B cell (primary cell): ENCODE measurements around the gene OTUB2. TPM values are rescaled to one million over a fixed set of nuclear protein-coding genes. Genes with fewer than 3 reads are reported as not detected.

ENCODE experiments used
- ATAC-seq: fragments of 200-7000 bp; cut with Tn5 transposase; one replicate; pipeline ENCODE4 v1.10.0; 2021; ENCODE audit warnings: low read depth, mild to moderate bottlenecking, moderate number of reproducible peaks, moderate library complexity
- CTCF ChIA-PET: fragments of 350-600 bp; sonication (Branson Sonifier 250); formaldehyde crosslinking; loops from one replicate; lab custom pipeline; 2021; ENCODE audit warnings: antibody characterized with exemption, inconsistent platforms; lab: Charles Lee
- POLR2A ChIA-PET: fragments of 350-600 bp; sonication (Branson Sonifier 250); formaldehyde crosslinking; loops from one replicate; lab custom pipeline; 2021; ENCODE audit warnings: antibody characterized with exemption; lab: Charles Lee
- DNase-seq: peaks from one replicate; pipeline ENCODE4 v3.0.0; 2013
- H2AFZ ChIP-seq: 2 replicates; pipeline ENCODE4 v1.6.1; 2012; ENCODE audit warnings: mild to moderate bottlenecking, low read depth, low read length; ENCODE audit not compliant: insufficient read depth, poor library complexity, severe bottlenecking
- H3K27ac ChIP-seq, 2 donors: 1 replicate in 1 of 2; 2 replicates in 1 of 2; pipeline ENCODE4 v1.5.1; 2012 to 2013; ENCODE audit warnings: low read length in 2 of 2, mild to moderate bottlenecking in 2 of 2, moderate library complexity in 1 of 2
- H3K27me3 ChIP-seq, 4 experiments: fragments of 200-600 bp in 1 of 4; sonication (generic) in 1 of 4; replicated peaks in 1 of 4; 1 replicate in 2 of 4; 2 replicates in 2 of 4; pipeline versions ENCODE4 v1.6.1 to v1.7.0; 2013 to 2016; ENCODE audit warnings: low read length in 3 of 4, mild to moderate bottlenecking in 2 of 4, mixed read lengths in 1 of 4, moderate library complexity in 1 of 4; ENCODE audit not compliant: insufficient read depth in 4 of 4, control insufficient read depth in 3 of 4; ENCODE audit errors: control extremely low read depth in 1 of 4
- H3K36me3 ChIP-seq, 2 experiments: replicated peaks in 1 of 2; 1 replicate in 1 of 2; 2 replicates in 1 of 2; pipeline versions ENCODE4 v1.6.1 to v1.7.1; 2013; ENCODE audit warnings: low read length in 1 of 2; ENCODE audit not compliant: insufficient read depth in 2 of 2, control insufficient read depth in 1 of 2; ENCODE audit errors: control extremely low read depth in 1 of 2, extremely low read depth in 1 of 2
- H3K4me1 ChIP-seq, 2 donors: fragments of 200-600 bp in 1 of 2; sonication (generic) in 1 of 2; 1 replicate in 1 of 2; 2 replicates in 1 of 2; pipeline versions ENCODE4 v1.5.1 to v1.6.1; 2013 to 2017; ENCODE audit warnings: low read length in 2 of 2; ENCODE audit not compliant: control insufficient read depth in 2 of 2, insufficient read depth in 2 of 2
- H3K4me2 ChIP-seq: replicated peaks from 2 replicates; pipeline ENCODE3; 2012; ENCODE audit warnings: mild to moderate bottlenecking, low read depth, low read length; ENCODE audit not compliant: poor library complexity, severe bottlenecking
- H3K4me3 ChIP-seq, 5 experiments: fragments of 200-600 bp in 1 of 5; sonication (generic) in 1 of 5; 1 replicate in 3 of 5; 2 replicates in 2 of 5; pipeline versions ENCODE4 v1.5.1 to v1.7.0; 2011 to 2016; ENCODE audit warnings: low read length in 4 of 5, mild to moderate bottlenecking in 4 of 5, low read depth in 2 of 5, control low read depth in 1 of 5, moderate library complexity in 1 of 5; ENCODE audit not compliant: insufficient read depth in 1 of 5; ENCODE audit errors: control extremely low read depth in 1 of 5, extremely low read depth in 1 of 5
- H3K79me2 ChIP-seq: fragments of 200-600 bp; sonication (generic); one replicate; pipeline ENCODE4 v1.6.0; 2016; ENCODE audit warnings: low read length; ENCODE audit not compliant: control insufficient read depth, insufficient read depth
- H3K9ac ChIP-seq: fragments of 200-600 bp; sonication (generic); 2 replicates; pipeline ENCODE4 v1.6.1; 2017; ENCODE audit warnings: mild to moderate bottlenecking, low read length, moderate library complexity
- H3K9me3 ChIP-seq, 3 donors: one replicate each; pipeline versions ENCODE4 v1.6.1 to v1.7.1; 2013; ENCODE audit warnings: low read length in 2 of 3; ENCODE audit not compliant: control insufficient read depth in 2 of 3, insufficient read depth in 1 of 3; ENCODE audit errors: control extremely low read depth in 1 of 3
- H4K20me1 ChIP-seq: 2 replicates; pipeline ENCODE4 v1.6.0; 2012; ENCODE audit warnings: mild to moderate bottlenecking, low read length; ENCODE audit not compliant: insufficient read depth, control insufficient read depth, poor library complexity, severe bottlenecking
- H3K27ac Mint-ChIP-seq: one replicate; pipeline ENCODE4 v1.8.0; 2021; ENCODE audit warnings: mixed read lengths
- H3K27me3 Mint-ChIP-seq: one replicate; pipeline ENCODE4 v1.8.0; 2021; ENCODE audit warnings: mixed read lengths
- H3K4me1 Mint-ChIP-seq: one replicate; pipeline ENCODE4 v1.8.0; 2021; ENCODE audit warnings: mixed read lengths
- H3K4me3 Mint-ChIP-seq: one replicate; pipeline ENCODE4 v1.8.0; 2021; ENCODE audit warnings: mixed read lengths
- H3K9me3 Mint-ChIP-seq: one replicate; pipeline ENCODE4 v1.8.0; 2022; ENCODE audit warnings: mixed read lengths; ENCODE audit not compliant: insufficient read depth
- CTCF ChIP-seq: fragments of 200-600 bp; IDR thresholded peaks from one replicate; pipeline ENCODE4 v1.8.0; 2022; ENCODE audit warnings: antibody characterized with exemption, mild to moderate bottlenecking
- EZH2 ChIP-seq: IDR thresholded peaks from 2 replicates; pipeline ENCODE4 v1.6.1; 2012; ENCODE audit warnings: borderline replicate concordance, low read depth, mild to moderate bottlenecking, moderate library complexity, low read length; ENCODE audit not compliant: insufficient read depth, poor library complexity, severe bottlenecking
- WGBS: methylation state at CpG from one replicate; pipeline ENCODE4 v1.1.5; 2013; ENCODE audit warnings: missing lambda C conversion rate; ENCODE audit not compliant: insufficient coverage; 5-methylcytosine and 5-hydroxymethylcytosine counted together
- intact Hi-C: fragments of 100-400 bp; cut with micrococcal nuclease; formaldehyde crosslinking; loops from one replicate; pipeline ENCODE4 v1.10.0; 2022
- polyA plus RNA-seq: library from polyadenylated mRNA; depleted of rRNA; stranded (reverse); fragments of >200 nt; gene quantifications from 2 replicates; pipeline ENCODE4 v1.2.3, GENCODE V29; 2012
- total RNA-seq, 2 donors: library from RNA; stranded (reverse); fragments of 120-200 nt in 1 of 2; gene quantifications; 1 replicate in 1 of 2; 2 replicates in 1 of 2; pipeline versions ENCODE4 v1.2.3 to v1.2.4, GENCODE V29; 2013 to 2022

Gene OTUB2
- total and polyA plus RNA-seq, 2 donors (not counting 1 experiment from before 2014, with no cell fraction given) = 0.04 to 0.17 TPM

- Histone ChIP-seq H3K27me3 (no peaks in the 10 kb centered on the region), H3K79me2 (peaks cover 3% of the 10 kb centered on the region), H3K4me1 (peaks cover 0 to 9% of the 10 kb centered on the region in 2 donors), H3K4me3 (no peak overlapping the region), H4K20me1 (peaks cover 48% of the 10 kb centered on the region), H3K9me3 (no peaks in the 10 kb centered on the region), H3K4me2 (no peak overlapping the region), H2AFZ (no peak overlapping the region), H3K27ac (no peak overlapping the region), H3K9ac (no peak overlapping the region), H3K36me3 (peaks cover 42 to 95% of the 10 kb centered on the region in 2 experiments)
- no peak overlapping the region for H3K27ac Mint-ChIP-seq
- H3K4me3 Mint-ChIP-seq = no peak overlapping the region
- DNase-seq = no peak
- no peak for ATAC-seq
- POLR2A ChIA-PET = no interaction called here
- peaks cover 10% of the 10 kb centered on the region for H3K4me1 Mint-ChIP-seq
- CTCF ChIA-PET = interaction anchor here (6.4 kb wide), 1 partner anchor 17 kb away, joined by 37 read pairs; no protein-coding TSS in a partner anchor
- intact Hi-C loops = no loop called here
- WGBS = 89% methylated on average over 1 of the region's 1 CpG
- no peaks in the 10 kb centered on the region for H3K9me3 Mint-ChIP-seq
- no peak for TF ChIP-seq CTCF
- TF ChIP-seq EZH2 = no peak
- H3K27me3 Mint-ChIP-seq = no peaks in the 10 kb centered on the region
Observed at GRCh38 chr14:94054401-94054800, 28.3 kb downstream of the OTUB2 start.

- ATAC-seq = no peak
- H3K9ac ChIP-seq = no peak overlapping the region
- peaks cover 53% of the 10 kb centered on the region for H4K20me1 ChIP-seq
- ChIA-PET POLR2A (no interaction called here), CTCF (interaction anchor here (6.4 kb wide), 1 partner anchor 18 kb away, joined by 37 read pairs; no protein-coding TSS in a partner anchor)
- H3K27me3 ChIP-seq = no peaks in the 10 kb centered on the region
- no peak overlapping the region for H3K27ac Mint-ChIP-seq
- H3K27me3 Mint-ChIP-seq = no peaks in the 10 kb centered on the region
- peaks cover 43 to 95% of the 10 kb centered on the region in 2 experiments for H3K36me3 ChIP-seq
- intact Hi-C loops = no loop called here
- no peaks in the 10 kb centered on the region for H3K9me3 ChIP-seq
- no peak overlapping the region for H3K4me2 ChIP-seq
- no peaks in the 10 kb centered on the region for H3K9me3 Mint-ChIP-seq
- H3K4me3 Mint-ChIP-seq = no peak overlapping the region
- H3K79me2 ChIP-seq = peaks cover 3% of the 10 kb centered on the region
- DNase-seq = no peak
- peaks cover 10% of the 10 kb centered on the region for H3K4me1 Mint-ChIP-seq
- H3K27ac ChIP-seq = no peak overlapping the region
- peaks cover 0 to 9% of the 10 kb centered on the region in 2 donors for H3K4me1 ChIP-seq
- H2AFZ ChIP-seq = no peak overlapping the region
- TF ChIP-seq EZH2 = no peak
- no peak overlapping the region for H3K4me3 ChIP-seq
- WGBS = 98% methylated on average over 7 of the region's 7 CpGs
Observed at GRCh38 chr14:94054936-94055335, 28.8 kb downstream of the OTUB2 start.
